Measurements from ENCODE around the gene TRIM68.

TRIM68 gene

DNA sequence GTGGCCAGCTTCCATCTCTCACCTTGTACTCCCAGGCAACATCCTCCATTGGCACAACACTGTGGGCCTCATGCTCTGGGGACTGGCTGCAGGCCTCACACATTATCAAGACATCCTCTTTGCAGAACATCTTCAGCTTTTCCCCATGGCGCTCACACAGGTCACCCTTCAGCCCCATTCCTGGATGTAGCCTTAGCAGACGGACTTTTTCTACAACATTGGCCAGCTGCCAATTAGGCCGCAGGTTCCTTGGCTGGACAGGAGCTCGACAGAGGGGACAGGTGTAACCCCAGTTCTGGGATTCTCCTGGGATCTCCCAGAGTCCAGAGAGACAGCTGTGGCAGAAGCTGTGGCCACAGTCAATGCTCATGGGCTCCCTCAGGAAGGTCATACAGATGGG is 3.0 kb downstream of the TRIM68 start:
- DNase-seq, result no peak

GRCh38 chr11:4593739-4594138 is 14.3 kb downstream of the TRIM68 start, which contains the start of gene OR52I1:
Gene OR52I1 (plus strand): TSS chr11:4594039. CDS start chr11:4594039, 0 bp downstream.
- DNase-seq, result no peak

GRCh38 chr11:4589017-4589416 is 19.0 kb downstream of the TRIM68 start:
- no peak for DNase-seq

DNA sequence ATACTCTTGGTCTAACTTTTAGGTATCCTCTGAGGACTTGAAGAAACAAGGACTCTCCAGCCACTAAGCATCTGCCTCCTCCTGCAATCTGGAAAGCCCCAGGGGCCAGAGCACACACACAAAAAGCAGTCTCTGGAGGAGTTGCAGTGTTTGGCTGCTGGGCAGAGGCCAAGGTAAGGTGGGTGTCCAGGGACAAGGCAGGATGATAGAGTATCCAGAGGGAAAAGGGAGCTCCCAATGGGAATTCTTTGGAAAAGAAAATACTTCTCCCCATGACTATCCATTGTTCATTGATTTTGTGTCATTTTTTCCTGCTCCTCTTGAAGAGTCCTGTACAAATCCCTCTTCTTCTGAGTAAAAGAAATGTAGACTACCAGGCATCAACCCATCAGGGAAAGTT is 26.6 kb downstream of the TRIM68 start, which contains the start of gene OR52I2:
Gene OR52I2 (plus strand): TSS at position 301 of the 400 bp plus-strand sequence.
- DNase-seq, result no peak

DNA sequence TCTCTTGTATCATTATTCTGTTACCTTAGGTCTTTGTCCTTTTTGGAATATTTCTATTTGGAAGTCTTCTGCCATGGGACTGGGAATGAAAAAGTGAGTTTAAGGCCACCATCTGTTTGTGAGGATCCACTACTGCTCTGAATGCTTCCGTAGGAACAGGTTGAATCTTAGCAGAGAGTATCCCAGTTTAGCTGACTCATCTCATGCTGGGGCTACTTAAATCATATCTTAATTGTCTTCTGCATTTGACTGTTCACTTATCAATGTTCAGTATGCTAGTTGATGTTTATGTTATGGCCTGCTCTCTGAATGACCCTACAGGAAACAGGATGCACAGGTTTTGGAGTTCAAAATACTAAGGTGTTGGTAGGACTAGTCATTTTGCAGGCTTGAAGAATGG is 27.9 kb downstream of the TRIM68 start:
- DNase-seq, result no peak

- DNase-seq, result no peak
Measured at GRCh38 chr11:4578624-4579023, 29.4 kb downstream of the TRIM68 start.

DNA sequence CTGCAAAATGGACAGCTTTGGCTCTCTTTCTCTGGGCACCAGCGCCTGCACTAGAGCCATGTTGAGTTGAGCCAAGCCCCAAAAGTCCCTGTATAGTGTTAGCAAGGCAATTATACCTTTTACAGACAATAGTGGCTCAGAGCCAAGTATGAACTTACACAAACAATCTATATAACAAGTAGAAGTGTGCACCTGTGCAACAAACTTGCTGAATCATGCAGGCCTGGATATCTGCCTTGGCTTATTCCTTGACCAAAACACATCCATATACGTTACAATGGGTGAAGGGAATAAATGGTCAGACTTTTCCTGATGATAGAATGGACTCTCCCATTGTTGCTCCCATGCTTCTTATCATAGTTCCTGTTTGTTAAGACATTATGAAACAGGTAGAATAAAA is 30.3 kb downstream of the TRIM68 start:
- no peak for DNase-seq

DNA sequence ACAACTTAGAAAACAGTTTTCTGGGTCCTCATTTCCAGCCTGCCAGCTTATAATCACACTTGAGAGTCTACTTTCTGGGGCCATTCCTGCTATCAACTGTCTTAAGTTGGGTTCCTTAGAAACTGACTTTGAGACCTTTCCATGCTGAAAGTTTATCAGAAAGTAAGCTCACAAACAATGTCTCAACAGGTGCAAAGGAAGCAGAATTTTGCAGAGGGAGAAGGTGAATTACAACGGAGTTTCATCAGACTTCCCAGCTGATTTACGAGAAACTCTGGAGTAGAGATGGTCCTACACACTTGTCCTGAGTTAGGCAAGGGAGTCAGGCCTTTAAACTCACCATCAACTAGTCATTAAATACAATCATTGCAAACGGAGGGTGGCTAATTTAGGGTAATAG is 31.2 kb downstream of the TRIM68 start:
- no peak for DNase-seq

DNA sequence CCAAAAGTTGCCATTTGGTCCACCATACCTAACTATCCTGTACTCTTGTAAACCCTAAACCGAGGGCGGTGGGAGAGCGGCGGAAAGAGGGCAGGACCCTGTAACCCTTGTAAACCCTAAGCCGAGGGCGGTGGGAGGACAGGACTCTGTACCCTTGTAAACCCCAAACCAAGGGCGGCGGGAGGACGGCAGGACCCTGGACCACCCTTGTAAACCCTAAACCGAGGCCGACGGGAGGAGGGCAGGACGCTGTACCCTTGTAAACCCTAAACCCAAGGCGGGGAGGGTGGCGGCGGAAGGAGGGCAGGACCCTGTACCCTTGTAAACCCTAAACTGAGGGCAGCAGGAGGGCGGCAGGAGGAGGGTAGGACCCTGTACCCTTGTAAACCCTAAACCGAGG is 39.0 kb downstream of the TRIM68 start:
- no peak for DNase-seq

- no peak for DNase-seq
Measured at GRCh38 chr11:4565371-4565770, 42.7 kb downstream of the TRIM68 start.

- DNase-seq, result no peak
Measured at GRCh38 chr11:4560467-4560866, 47.6 kb downstream of the TRIM68 start.

DNA sequence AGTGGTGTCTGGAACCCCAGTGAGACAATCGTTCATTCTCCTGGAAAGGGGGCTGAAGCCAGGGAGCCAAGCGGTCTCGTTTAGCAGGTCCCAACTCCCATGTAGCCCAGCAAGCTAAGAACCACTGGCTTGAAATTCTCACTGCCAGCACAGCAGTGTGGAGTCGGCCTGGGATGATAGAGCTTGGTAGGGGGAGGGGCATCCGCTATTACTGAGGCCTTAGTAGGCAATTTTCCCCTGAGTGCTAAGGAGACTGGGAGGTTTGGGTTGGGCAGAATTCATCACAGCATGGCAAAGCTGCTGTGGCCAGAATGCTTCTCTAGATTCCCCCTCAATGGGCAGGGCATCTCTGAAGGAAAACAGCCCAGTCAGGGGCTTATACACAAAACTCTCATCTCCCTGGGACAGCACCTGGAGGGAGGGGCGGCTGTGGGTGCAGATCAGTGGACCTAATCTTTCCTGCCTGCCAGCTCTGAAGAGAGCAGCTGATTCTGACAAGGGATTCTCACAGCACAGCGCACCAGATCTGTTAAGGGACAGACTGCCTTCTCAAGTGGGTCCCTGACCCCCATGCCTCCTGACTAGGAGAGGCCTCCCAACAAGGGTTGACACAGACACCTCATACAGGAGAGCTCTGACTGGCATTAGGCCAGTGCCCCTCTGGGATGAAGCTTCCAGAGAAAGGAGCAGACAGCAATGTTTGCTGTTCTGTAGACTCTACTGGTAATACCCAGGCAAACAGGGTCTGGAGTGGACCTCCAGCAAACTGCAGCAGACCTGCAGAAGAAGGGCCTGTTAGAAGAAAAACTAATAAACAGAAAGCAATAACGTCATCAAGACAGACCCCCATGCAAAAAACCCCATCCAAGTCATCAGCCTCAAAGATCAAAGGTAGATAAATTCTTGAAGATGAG is 48.2 kb downstream of the TRIM68 start:
- no peak for DNase-seq

DNA sequence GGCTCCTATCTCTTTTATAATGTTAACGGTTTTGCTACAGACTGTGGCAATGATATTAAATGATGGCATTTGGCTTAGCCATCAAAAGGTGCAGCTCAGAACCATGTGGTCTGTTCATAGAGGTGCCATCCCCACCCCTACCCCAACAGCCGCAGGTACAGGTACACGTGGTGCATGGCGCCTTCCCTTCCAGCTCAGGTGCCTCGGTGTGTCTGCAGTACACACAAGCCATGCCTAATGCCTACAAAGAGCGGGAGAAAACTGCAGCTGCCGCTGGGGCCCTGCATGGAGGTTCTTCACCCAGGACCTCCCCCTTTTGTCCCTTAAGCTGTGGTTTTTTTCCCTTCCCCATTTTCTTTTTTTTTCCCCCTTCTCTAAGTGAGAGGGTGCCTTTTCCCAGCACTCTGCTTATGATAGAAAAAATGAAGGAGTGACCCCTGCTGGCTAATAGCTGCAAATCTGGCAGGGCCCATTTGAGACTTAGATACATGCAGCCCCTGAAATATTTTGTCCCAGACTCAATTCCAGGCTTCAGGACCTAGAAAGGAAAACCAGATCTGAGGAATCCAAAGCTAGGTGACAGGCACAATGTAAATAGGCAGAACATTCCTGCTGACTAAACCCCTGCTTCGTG is 56.6 kb downstream of the TRIM68 start:
- DNase-seq, result no peak
